Mammary epithelial cell (primary cell): ENCODE data around the gene ZMIZ1.

Experiments
- EZH2 ChIP-seq: IDR thresholded peaks from 2 replicates; pipeline ENCODE4 v1.6.1; 2012; ENCODE audit warnings: low read length, inconsistent platforms, borderline replicate concordance
- TF ChIP-seq, protein P1 (sequence below), 2 donors: IDR thresholded peaks in 1 of 2; conservative IDR thresholded peaks in 1 of 2; 2 replicates each; pipeline ENCODE4 v1.5.1; 2011 to 2012; ENCODE audit warnings: inconsistent platforms in 2 of 2, low read length in 2 of 2, mild to moderate bottlenecking in 2 of 2, control low read depth in 1 of 2, low read depth in 1 of 2; ENCODE audit not compliant: insufficient read depth in 1 of 2; ENCODE audit errors: extremely low read depth in 1 of 2

DNA sequence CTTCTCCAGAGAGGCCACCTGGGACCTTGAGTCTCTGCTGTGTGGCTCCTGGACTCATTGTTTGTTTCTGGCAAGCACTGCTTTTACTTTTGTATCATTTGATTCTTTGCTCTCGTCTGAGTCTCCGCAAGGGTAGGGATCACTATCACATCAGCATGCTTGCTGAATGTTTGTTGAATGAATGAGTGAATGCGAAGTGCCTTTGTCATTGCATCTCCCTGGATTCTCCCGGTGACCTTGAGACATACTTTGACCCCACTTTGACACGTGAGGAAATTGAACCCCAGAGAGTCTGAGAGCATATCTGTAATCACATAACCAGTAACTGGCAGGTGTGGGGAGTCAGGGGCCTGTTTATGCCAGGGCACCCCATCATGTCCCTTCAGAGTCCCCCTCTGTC lies 92.8 kb downstream of the ZMIZ1 start:
- TF ChIP-seq, protein P1, sequence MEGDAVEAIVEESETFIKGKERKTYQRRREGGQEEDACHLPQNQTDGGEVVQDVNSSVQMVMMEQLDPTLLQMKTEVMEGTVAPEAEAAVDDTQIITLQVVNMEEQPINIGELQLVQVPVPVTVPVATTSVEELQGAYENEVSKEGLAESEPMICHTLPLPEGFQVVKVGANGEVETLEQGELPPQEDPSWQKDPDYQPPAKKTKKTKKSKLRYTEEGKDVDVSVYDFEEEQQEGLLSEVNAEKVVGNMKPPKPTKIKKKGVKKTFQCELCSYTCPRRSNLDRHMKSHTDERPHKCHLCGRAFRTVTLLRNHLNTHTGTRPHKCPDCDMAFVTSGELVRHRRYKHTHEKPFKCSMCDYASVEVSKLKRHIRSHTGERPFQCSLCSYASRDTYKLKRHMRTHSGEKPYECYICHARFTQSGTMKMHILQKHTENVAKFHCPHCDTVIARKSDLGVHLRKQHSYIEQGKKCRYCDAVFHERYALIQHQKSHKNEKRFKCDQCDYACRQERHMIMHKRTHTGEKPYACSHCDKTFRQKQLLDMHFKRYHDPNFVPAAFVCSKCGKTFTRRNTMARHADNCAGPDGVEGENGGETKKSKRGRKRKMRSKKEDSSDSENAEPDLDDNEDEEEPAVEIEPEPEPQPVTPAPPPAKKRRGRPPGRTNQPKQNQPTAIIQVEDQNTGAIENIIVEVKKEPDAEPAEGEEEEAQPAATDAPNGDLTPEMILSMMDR (conservative IDR thresholded peaks at IDR 0.05 in 1 of 2, IDR thresholded peaks at IDR 0.05 in 1 of 2; ENCODE audit: extremely low read depth in 1 of 2, insufficient read depth in 1 of 2, low read depth in 1 of 2, low read length in 2 of 2), result no peak
- no peak for TF ChIP-seq EZH2
